COR-L47 (cell line): ENCODE data around the gene HDAC1.
"Not testable (repeated sequence)": the region's sequence is repeated elsewhere in the genome, so short reads cannot be mapped to it uniquely, and the experiment has no call there.

Experiments used
- DNase-seq: peaks from one replicate; lab custom pipeline; 2025; lab: John Stamatoyannopoulos, UW

The HDAC1 gene

GRCh38 chr1:32274646-32275340 is 17.1 kb upstream of the HDAC1 start:
- DNase-seq = no peak

- DNase-seq = no peak
These were observed 16.5 kb upstream of the HDAC1 start for GRCh38 chr1:32275424-32275823.

- no peak for DNase-seq
These were observed 15.7 kb upstream of the HDAC1 start for GRCh38 chr1:32276032-32276782.

GRCh38 chr1:32284777-32285176 is 7.1 kb upstream of the HDAC1 start:
- DNase-seq = not testable (repeated sequence)

GRCh38 chr1:32285658-32286057 is 6.2 kb upstream of the HDAC1 start:
- DNase-seq = no peak

- no peak for DNase-seq
These were observed 5.1 kb upstream of the HDAC1 start for GRCh38 chr1:32286763-32287162.

GRCh38 chr1:32289256-32289655 is 2.6 kb upstream of the HDAC1 start:
- no peak for DNase-seq

- no peak for DNase-seq
These were observed 657 bp upstream of the HDAC1 start for GRCh38 chr1:32291145-32291707.

- DNase-seq = not testable (repeated sequence)
These were observed 6.3 kb downstream of the HDAC1 start for GRCh38 chr1:32298211-32298610.

GRCh38 chr1:32299327-32299726 is 7.4 kb downstream of the HDAC1 start:
- DNase-seq = no peak

GRCh38 chr1:32303358-32303757 is 11.5 kb downstream of the HDAC1 start:
- DNase-seq = no peak

- DNase-seq = no peak
These were observed 12.2 kb downstream of the HDAC1 start for GRCh38 chr1:32303997-32304622.

- no peak for DNase-seq
These were observed 13.4 kb downstream of the HDAC1 start for GRCh38 chr1:32305310-32305709.

- DNase-seq = no peak
These were observed 15.4 kb downstream of the HDAC1 start for GRCh38 chr1:32307324-32307723.

- no peak for DNase-seq
These were observed 18.1 kb downstream of the HDAC1 start for GRCh38 chr1:32309960-32310359.

GRCh38 chr1:32311709-32312393 is 20.0 kb downstream of the HDAC1 start:
- no peak for DNase-seq

GRCh38 chr1:32316903-32317277 is 25.0 kb downstream of the HDAC1 start:
- no peak for DNase-seq

- no peak for DNase-seq
These were observed 26.4 kb downstream of the HDAC1 start for GRCh38 chr1:32318127-32318869.

- no peak for DNase-seq
These were observed 29.9 kb downstream of the HDAC1 start for GRCh38 chr1:32321712-32322291.

GRCh38 chr1:32327204-32327603 is 35.3 kb downstream of the HDAC1 start:
- no peak for DNase-seq

- DNase-seq = no peak
These were observed 38.1 kb downstream of the HDAC1 start for GRCh38 chr1:32329931-32330466.
